Activated T-cell treated with anti-CD3 and anti-CD28 coated beads, Interleukin-2, amount 50 U/mL, for 1 hour (primary cell): ENCODE results near the gene NHEJ1.

ENCODE experiments used
- DNase-seq: peaks from one replicate; pipeline ENCODE4 v3.0.0-alpha.2; 2020

Gene NHEJ1

GRCh38 chr2:219165058-219165911, 4.7 kb upstream of the NHEJ1 start:
- no peak for DNase-seq

GRCh38 chr2:219163156-219163555, 2.5 kb upstream of the NHEJ1 start:
- DNase-seq = no peak

GRCh38 chr2:219161097-219161496, 482 bp upstream of the NHEJ1 start:
- no peak for DNase-seq

- no peak for DNase-seq
Observed at GRCh38 chr2:219159771-219160185, 837 bp downstream of the NHEJ1 start.

- no peak for DNase-seq
Observed at GRCh38 chr2:219158586-219158985, 2.0 kb downstream of the NHEJ1 start.

- DNase-seq = no peak
Observed at GRCh38 chr2:219158025-219158424, 2.6 kb downstream of the NHEJ1 start.

- DNase-seq = no peak
Observed at GRCh38 chr2:219157396-219157795, 3.2 kb downstream of the NHEJ1 start.

GRCh38 chr2:219155054-219155644, 5.5 kb downstream of the NHEJ1 start:
- DNase-seq = no peak

GRCh38 chr2:219149667-219150066, 10.9 kb downstream of the NHEJ1 start:
- no peak for DNase-seq

- no peak for DNase-seq
Observed at GRCh38 chr2:219142329-219142728, 18.3 kb downstream of the NHEJ1 start.

GRCh38 chr2:219140722-219141121, 19.9 kb downstream of the NHEJ1 start:
- no peak for DNase-seq

- DNase-seq = no peak
Observed at GRCh38 chr2:219133976-219134375, 26.6 kb downstream of the NHEJ1 start.

- no peak for DNase-seq
Observed at GRCh38 chr2:219131744-219132143, 28.9 kb downstream of the NHEJ1 start.

GRCh38 chr2:219131327-219131726, 29.3 kb downstream of the NHEJ1 start:
- no peak for DNase-seq

- no peak for DNase-seq
Observed at GRCh38 chr2:219129589-219129988, 31.0 kb downstream of the NHEJ1 start.

GRCh38 chr2:219128396-219128795, 32.2 kb downstream of the NHEJ1 start:
- no peak for DNase-seq

GRCh38 chr2:219127037-219127635, 33.5 kb downstream of the NHEJ1 start:
- DNase-seq = no peak

GRCh38 chr2:219126555-219126954, 34.1 kb downstream of the NHEJ1 start:
- DNase-seq = no peak

GRCh38 chr2:219125886-219126270, 34.7 kb downstream of the NHEJ1 start:
- DNase-seq = no peak

- DNase-seq = no peak
Observed at GRCh38 chr2:219125225-219125885, 35.3 kb downstream of the NHEJ1 start.

GRCh38 chr2:219124381-219125110, 36.1 kb downstream of the NHEJ1 start:
- no peak for DNase-seq

- no peak for DNase-seq
Observed at GRCh38 chr2:219123356-219124135, 37.1 kb downstream of the NHEJ1 start.
